OCI-LY7 (cell line): ENCODE results near the gene GMEB2.

ENCODE experiments used
- EZH2phosphoT487 ChIP-seq: fragments of 200-600 bp; sonication (generic); IDR thresholded peaks from 2 replicates; pipeline ENCODE4 v1.6.1; 2018; ENCODE audit warnings: low read depth, borderline replicate concordance, mild to moderate bottlenecking, mixed run types, antibody characterized with exemption, low read length, moderate library complexity, mixed read lengths
- TF ChIP-seq, protein P1 (sequence below): fragments of 200-600 bp; sonication (generic); conservative IDR thresholded peaks from 2 replicates; pipeline ENCODE4 v1.5.1; 2014; ENCODE audit warnings: mild to moderate bottlenecking, antibody characterized with exemption, low read length, moderate library complexity, mixed read lengths

GRCh38 chr20:63558804-63559484, 68.0 kb downstream of the GMEB2 start:
- no peak for TF ChIP-seq EZH2phosphoT487
- TF ChIP-seq, protein P1, sequence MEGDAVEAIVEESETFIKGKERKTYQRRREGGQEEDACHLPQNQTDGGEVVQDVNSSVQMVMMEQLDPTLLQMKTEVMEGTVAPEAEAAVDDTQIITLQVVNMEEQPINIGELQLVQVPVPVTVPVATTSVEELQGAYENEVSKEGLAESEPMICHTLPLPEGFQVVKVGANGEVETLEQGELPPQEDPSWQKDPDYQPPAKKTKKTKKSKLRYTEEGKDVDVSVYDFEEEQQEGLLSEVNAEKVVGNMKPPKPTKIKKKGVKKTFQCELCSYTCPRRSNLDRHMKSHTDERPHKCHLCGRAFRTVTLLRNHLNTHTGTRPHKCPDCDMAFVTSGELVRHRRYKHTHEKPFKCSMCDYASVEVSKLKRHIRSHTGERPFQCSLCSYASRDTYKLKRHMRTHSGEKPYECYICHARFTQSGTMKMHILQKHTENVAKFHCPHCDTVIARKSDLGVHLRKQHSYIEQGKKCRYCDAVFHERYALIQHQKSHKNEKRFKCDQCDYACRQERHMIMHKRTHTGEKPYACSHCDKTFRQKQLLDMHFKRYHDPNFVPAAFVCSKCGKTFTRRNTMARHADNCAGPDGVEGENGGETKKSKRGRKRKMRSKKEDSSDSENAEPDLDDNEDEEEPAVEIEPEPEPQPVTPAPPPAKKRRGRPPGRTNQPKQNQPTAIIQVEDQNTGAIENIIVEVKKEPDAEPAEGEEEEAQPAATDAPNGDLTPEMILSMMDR, result no peak
